GM21360 (cell line): Measurements from ENCODE around the gene PITX1.
"Not testable (repeated sequence)": the region's sequence is repeated elsewhere in the genome, so short reads cannot be mapped to it uniquely, and the experiment has no call there.

Source experiments
- ATAC-seq: cut with Tn5 transposase; IDR thresholded peaks from one replicate; pipeline ENCODE4 v1.9.1; 2021; ENCODE audit warnings: mild to moderate bottlenecking, moderate library complexity; ENCODE audit not compliant: unreplicated experiment

Gene PITX1

DNA sequence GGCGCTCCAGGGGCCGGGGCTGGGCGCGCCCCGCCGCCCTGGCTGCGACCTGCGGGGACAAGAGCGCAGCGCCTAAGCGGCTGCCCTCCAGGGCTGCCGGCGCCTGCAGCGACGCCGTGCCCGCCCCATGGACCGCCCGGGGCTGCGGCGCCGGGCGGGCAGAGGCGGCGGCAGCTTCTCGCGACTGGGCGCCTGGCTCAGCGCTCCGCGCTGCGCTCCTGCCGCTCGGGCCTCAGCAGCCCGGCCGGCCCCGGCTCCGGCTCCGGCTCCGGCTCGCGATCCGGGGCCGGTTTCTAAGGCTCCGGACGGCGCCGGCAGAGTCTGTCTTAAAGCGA, at the start of gene PITX1:
Gene PITX1, minus strand, starts transcription at position 328 of the 335 bp plus-strand sequence. CDS start 347 bp downstream, outside the sequence.
- no peak for ATAC-seq

DNA sequence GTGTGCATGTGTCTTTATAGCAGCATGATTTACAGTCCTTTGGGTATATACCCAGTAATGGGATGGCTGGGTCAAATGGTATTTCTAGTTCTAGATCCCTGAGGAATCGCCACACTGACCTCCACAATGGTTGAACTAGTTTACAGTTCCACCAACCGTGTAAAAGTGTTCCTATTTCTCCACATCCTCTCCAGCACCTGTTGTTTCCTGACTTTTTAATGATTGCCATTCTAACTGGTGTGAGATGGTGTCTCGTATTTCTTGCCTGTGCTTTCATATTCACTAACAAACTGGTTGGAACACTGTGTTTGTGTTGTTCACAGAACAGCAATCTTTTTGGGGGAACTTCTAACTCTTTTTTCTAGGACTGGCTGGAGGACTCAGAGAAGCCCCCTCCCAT, 49.3 kb upstream of the PITX1 start:
- ATAC-seq: not testable (repeated sequence)

DNA sequence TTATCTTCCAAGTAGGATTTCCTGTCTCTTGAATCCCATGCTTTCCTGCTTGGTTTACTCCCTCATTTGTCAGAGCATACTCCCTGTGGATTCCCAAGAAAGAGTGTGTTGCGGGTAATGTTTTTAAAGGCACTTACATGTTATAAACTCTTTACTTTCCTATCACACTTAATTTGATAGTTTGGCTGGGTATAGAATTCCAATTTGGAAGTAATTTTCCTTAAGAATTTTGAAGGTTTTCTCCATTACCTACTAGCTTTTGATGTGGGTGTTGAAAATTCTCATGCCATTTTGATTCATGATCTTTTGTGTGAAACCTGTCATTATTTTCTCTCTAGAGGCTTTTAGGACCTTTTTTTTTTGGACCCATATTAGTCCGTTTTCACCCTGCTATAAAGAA, 47.2 kb upstream of the PITX1 start:
- no peak for ATAC-seq

DNA sequence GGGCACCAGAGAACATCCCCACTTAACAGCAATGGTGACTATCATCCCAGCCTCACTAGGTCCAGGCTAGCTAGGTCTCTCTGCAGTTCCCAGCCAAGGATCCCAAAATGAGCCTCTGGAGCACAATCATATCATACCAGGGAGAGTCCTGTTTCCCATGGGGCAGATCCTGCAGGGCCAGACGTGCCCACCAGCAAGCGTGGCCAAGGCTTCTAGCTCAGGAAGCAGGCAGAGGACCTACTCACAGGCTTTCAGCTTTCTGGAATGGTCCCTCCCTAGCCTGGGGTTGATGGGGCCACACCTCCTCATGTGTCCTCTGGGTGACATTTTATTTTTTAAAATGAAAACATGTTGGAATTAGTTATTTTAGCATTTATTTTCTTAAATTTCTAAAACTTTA, 45.7 kb upstream of the PITX1 start:
- no peak for ATAC-seq

DNA sequence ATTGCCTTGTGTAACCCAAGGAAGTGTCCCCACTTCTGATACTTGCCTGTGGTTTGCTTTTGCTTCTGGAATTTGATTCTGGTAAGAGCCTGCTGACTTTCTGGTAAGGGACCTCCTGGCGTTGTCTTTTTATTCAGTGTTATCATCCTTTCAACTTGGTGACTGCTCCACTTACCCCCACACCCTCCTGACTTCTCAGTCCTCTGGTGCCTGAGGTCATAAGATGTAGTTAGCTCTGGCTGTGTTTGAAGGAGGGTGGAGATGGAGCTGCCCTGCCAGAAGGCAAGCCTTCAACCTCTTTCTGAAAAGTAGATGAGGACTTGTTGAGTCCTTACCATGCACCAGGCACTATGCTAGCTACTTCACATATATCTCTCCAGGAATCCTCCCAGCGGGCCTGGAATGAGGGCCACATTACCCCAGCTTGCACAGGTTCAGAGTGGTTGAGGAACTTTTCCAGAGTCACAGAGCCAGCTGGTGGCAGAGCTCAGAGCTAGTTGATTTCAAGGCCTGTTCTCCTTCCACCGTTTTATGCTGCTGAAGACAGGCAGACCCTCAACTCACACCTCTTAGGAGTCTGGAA, 45.2 kb upstream of the PITX1 start:
- no peak for ATAC-seq

DNA sequence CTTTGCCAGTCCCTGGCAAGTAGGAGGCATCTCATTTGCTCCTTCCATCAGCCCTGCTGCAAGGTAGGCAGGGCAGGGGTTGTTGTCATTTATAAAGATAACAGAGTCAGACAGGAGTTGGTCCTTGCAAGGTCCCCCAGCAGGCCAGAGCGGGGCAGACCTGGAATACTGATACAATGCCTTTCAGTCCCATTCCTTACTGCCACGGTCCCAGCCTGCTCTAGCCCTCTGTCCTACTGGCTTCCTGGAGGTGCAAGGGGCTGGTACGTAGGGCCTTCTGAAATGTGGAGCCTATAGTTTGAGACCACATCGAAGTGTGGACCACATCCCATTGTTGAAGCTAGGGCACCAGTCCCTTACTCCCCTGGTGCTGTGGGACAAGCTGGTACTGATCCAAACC, 42.8 kb upstream of the PITX1 start:
- no peak for ATAC-seq

DNA sequence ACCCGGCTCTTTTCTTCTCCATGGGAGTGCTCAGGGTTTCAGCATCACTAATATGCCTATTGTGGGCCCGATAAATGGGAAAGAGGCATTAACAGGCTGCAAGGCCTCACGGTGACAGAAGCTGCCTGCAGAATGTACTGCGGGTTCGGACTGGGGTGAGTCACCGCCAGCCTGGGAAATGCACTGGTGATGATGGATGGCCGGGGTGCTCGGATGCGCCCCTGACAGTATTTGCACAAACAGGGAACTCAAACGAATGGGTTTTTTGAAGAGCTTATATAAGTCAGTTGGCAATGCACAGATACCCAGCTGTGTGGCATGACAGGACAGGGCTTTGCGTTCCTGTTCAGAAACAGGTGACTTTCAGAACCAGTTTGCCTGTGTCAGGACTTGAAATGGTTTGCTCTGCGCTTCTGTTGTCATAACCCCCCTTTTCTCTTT, 42.0 kb upstream of the PITX1 start:
- no peak for ATAC-seq

DNA sequence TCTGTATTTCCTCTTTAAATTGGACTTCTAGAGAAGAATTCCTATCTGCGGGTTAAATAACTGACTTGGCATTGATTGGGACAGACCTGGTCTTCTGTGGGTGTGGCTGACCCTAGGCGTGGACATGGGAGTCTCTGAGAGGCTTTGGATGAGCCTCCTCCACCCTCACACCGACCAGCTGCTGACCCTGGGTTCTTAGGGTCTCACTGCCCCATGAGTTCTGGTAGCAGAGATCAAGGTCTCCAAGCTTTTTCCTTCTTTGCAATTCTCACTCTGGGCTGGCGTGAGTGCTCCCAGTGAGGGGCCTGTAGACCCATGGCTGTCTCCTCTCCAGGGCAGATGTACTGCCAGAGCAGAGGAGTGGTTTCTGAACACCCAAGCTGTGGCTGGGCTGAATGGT, 41.6 kb upstream of the PITX1 start:
- no peak for ATAC-seq

DNA sequence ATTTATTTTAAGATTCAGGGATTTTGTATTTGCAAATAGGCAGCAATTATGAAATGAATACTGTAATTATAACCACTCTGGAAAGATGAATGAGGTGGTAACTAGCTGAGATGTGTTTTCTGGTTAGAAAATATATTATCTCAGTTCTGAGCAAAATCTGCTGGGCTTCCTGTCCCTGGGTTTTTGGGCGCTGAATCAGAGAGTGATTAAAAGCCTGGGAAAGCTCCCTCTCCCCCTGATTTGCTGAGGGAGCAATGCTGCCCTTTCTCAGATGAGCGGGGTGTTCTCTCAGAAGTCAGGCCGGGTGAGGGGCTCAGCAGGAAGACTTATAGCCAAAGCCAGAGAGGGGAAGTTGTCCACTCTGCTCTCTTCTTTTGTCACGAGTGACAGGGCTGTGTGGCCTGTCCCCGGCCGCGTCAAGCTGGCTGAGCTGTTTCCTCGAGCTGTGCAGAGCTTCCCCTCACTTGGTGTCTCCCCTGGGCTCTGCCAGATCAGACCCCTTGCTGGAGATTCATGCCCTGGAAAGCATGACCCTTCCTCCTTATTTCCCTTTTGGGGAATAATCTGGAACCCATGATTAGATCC, 39.8 kb upstream of the PITX1 start:
- no peak for ATAC-seq

DNA sequence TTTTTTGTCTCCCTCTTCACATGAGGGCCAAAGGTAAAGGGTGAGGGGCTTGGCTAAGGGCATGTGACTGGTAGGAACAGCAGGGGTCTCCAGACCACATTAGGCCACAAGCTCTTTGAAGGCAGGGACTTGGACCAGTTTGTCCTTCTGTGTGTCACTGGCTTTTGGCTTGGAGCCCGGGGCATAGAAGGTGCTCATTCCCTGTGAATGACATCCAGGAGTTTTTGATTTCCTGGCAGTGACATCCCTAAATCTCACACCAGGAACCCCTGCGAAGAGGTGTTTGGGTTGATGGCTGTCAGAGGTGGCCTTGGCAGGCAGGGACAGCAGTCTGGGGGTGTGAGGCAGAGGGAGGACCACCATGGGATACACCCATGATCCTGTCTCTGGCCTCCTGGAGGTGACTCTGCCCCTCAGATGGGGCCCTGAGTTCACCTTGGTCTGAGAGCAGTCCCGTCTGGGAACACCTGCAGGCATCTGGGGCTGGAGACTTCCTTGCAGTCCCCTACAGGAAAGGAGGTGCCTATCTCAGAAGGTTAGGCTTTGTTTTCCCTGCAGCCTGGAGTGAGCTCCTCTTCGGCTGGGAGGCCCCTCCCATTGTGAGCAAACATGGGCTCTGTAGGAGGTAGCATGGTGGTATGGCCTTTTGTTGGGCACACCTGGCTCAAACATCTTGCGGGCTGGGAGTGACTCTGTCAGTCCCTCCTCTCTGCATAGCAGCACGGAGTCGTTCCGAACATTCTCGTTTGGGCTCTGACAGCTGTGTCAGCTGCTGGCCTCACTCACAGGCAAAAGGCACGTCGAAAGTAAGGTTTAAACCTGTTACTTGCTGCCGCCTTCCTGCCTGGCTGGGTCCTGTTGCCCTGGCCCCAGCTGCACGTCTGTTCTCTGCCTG, 38.6 kb upstream of the PITX1 start:
- ATAC-seq: no peak

DNA sequence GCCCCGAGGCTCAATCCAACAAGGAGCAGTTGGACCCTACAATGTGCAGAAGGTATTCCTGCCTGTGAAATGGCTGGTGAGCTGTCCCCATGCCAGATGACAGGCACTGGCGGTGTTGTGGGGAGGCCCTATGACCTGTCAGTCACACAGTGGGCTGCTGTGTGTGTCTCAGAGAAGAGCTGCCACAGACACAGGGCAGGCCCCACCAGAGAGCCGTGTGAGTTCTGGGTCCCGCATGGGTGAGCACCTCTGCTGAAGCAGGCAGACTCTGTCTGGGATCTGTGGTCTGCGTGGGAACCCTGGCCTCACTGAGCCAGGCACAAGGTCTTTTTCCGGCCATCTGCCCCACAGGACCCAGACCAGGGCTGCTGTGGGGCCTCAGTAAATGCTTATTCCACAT, 37.3 kb upstream of the PITX1 start:
- ATAC-seq: no peak

DNA sequence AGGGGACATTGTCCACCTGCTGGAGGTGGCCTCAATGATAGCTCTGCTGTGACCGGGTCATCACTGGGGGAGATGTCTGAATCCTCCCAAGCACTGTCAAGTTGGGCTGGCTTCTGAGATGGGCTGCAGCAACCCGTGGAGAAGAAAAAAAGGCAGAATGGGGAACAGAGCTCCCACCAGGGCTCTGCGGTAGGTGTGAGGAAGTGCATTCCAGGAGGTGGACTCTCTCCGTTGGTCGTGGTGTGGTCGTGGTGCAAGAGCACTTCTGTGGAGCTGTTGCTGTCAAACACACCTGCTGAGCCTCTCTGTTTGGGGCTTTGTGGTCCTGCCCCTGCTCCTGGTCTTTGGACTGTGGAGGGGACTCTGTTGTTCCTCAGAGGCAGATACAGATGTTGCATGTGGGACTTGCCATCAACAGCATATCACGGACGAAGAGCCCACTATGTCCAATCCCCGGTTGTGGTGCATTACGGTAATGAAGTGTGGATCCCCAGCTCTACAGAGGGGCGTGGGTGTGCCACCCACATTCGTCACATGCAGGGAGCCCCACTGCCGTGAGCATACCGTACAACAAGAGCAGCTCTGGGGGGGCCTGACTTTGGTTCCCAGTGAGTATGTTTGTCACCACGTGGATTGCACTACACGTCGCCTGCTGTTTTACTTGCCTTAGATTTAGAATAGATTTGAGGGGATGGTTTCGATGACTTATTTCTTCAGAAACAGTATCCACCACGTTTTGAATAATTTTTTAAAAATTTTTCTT, 36.0 kb upstream of the PITX1 start:
- ATAC-seq: no peak

DNA sequence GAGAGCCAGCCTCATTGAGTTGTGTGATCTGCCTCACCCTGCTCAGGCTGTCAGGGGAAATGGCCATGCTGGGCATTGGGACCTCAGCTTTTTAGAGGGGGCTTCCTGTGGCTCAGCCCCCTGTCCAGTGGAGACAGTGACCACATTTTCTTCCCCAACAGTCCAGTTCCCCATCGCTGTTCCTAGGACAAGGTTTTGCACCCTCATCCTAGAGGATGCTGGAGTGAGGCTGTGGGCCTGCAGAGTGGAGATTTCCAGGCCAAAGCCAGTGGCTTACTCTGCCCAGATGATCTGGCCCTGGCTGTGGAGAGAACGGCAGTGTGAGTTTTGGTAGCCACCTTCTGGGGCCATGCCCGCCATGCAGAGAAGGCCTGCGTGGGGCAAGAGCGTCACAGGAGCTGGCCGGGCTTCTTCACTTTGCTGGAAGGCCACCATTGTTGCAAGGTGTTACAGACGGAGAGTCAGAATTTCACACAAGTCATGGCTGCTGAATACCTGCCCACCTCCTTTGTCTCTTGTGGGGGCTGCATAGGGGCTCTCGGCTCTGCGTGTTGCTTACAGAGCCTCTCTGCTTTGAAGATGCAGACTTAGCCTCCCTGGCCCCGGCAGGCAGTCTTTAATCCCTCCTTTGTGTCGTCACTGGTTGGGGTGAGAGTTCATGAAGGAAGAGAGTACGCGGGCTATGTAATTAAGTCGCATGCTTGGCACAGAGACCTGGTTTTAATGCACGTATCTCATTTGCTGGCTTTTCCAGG, 35.2 kb upstream of the PITX1 start:
- no peak for ATAC-seq

DNA sequence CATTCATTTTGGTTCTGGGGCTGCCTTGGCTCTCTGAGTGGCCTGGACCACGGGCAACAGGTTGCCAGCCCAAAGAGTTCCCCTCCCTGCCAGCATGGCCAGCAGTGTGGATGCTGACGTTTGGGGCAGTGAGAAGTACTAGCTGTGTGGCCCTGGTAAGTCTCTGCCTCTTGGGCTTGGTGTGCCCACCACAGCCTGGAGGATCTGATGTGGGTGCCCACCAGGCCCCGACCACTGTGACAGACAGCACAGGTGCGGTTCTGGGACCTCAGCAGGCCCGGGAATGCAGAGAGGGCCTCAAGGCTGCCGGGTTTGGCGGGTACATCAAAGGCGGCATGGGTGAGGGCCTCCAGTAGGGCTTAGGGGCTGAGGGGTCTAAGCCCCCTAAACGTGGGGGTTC, 33.6 kb upstream of the PITX1 start:
- no peak for ATAC-seq

DNA sequence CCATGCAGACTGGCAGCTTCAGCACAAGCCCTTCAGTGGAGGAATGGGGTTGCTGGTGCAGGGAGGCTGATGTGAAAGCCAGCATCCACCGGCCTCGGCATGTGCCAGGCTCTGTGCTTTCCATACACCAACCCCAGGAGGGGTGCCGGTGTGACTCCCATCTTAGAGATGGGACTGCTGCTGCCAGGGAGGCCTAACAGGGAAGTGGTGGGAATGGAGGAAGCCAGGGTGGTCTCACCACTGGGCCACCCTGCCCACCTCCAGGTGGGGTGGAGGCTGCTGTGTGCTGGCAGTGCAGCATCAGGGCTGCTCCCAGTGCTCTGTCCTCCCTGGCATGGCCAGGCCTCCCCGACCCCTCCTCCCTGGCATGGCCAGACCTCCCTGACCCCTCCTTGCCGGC, 32.8 kb upstream of the PITX1 start:
- ATAC-seq: no peak

DNA sequence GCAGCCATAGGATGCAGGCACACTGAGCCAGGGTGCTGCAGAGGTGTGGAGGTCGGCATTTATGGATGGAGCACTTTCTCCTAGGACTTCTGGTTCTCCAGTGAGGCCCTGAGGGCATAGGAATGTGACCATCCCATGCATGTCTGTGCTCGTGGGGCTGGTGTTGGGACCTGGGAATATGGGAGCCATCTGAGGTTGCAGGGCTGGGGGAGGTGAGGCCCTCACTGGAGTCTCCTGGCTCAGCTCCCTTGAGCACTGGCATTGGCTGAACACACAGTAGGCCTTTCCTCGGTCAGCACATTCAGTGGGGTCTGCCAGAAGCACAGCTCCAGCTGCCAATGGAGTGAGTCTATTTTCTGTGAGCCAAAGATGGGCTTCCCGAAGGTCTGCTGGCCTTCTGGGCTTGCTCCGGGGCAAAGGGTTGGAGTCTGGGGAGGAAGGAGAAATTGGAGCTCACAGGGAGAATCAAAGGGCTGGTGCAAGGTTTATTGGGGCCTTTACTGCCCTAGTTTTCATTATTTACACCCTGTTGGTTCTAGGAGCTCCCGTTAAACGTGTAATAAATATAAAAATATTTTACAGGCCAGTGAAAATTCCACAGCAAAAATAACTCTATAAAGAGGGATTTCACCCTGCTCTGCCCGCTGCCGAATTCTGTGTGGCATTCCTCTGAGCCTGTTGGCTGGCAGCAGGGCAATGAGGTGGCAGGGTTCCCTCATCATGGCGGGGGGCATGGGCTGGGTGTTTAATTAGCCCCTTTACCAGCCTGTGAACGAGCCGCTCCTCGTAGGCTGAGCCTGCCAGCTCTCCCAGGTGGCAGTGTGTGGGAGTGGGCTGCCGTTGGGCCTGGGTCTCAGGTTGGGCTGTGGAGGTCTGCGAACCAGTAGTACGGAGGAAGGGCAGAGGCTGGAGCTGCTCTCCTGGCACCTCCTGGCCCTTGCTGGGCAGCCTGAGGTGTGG, 31.6 kb upstream of the PITX1 start:
- ATAC-seq: no peak

DNA sequence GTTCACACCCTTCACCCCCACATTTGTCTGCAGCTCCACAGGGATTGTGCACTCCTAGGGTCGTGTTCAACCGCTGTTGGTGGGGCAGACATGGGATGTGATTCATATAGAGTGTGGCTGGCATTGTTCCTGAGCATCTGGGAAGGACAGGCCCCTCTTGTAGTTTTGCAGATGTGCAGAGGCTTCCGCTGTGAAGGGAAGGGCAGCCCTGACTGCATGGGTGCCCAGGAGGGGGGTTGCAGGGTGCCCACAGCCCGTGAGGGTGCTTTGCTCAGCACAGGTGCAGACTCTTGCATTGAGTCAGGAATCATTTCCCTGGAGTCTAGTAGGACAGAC, 30.2 kb upstream of the PITX1 start:
- ATAC-seq: no peak

DNA sequence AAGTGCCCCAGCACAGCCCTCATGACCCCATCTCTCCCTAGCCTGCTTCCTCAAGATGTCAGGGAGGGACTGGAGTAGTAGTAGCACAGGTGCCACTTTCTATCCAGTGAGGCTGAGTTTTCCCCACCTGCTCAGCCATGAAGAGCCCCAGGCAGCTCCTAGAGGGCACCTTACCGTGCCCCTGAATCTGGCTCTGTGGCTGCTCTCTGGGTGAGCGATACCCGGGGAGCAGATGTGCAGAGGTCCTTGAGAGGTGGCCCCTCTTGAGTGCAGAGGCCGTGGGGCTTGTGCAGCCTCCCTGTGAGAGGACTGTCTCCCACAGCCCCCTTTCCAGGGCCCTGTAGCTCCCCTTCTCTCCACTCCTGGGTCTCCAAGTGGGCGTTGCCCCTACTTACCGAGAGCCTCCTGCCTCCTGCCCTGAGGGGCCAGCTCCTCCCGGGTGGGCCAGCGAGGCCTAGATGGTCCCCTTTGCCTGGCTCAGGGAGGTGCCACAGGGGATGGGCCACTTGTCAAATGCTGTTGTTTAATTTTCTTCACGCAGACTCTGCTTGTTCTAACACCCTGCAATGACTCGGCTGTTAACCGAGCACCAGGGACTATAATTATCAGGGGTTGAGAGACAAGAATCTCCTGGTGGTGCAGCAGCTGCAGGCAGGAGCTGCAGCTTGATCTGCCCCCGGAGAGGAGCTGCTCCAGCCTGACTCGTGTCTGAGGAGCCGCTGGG, 29.6 kb upstream of the PITX1 start:
- ATAC-seq: no peak

DNA sequence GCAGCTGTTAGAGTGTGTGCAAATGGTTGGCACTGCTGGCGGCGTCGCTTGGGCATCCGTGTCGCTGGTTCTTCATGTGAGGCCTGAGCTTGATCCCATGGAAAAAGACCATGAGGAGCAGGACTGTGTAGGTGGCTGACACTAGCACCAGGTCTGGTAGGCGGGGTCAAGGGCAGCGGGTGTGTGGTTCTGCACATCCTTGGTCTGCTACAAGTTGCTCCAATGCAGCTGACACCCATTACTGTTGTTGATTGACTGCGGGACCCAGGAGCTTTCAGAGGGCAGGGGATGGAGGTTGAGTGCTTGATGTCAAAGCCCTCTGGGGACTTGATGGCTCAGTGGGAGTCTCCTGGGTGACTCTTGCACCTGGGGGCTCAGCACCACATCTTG, 29.0 kb upstream of the PITX1 start:
- ATAC-seq: no peak
